Stomach smooth muscle (tissue), 2 donors: Measurements from ENCODE around the gene FAM3D.
"Not testable (repeated sequence)": the region's sequence is repeated elsewhere in the genome, so short reads cannot be mapped to it uniquely, and the experiment has no call there.

Experiments used
- H3K27ac ChIP-seq: one replicate; pipeline ENCODE4 v1.7.0; 2013; ENCODE audit warnings: mild to moderate bottlenecking, low read length, inconsistent platforms
- H3K27me3 ChIP-seq, 2 donors: one replicate each; pipeline ENCODE4 v1.7.0; 2013; ENCODE audit warnings: low read length in 2 of 2; ENCODE audit not compliant: insufficient read depth in 2 of 2, control insufficient read depth in 1 of 2
- H3K36me3 ChIP-seq, 2 donors: one replicate each; pipeline ENCODE4 v1.7.0; 2013; ENCODE audit warnings: low read length in 2 of 2; ENCODE audit not compliant: control insufficient read depth in 2 of 2, insufficient read depth in 2 of 2
- H3K4me1 ChIP-seq: one replicate; pipeline ENCODE4 v1.7.0; 2013; ENCODE audit warnings: low read length; ENCODE audit not compliant: control insufficient read depth, insufficient read depth
- H3K4me3 ChIP-seq, 2 donors: one replicate each; pipeline ENCODE4 v1.7.0; 2013; ENCODE audit warnings: low read length in 2 of 2
- H3K9ac ChIP-seq, 2 donors: one replicate each; pipeline ENCODE4 v1.7.0; 2013; ENCODE audit warnings: low read length in 2 of 2, mild to moderate bottlenecking in 1 of 2
- H3K9me3 ChIP-seq, 2 donors: one replicate each; pipeline ENCODE4 v1.7.0; 2013; ENCODE audit warnings: low read length in 2 of 2; ENCODE audit not compliant: control insufficient read depth in 2 of 2
- donor health status: healthy.
- donor health status: Pancreatic carcinoma.

FAM3D gene

GRCh38 chr3:58683466-58683865 lies 16.9 kb upstream of the FAM3D start:
- Histone ChIP-seq H3K27ac (no peak overlapping the region), H3K9ac (no peak overlapping the region), H3K4me3 (no peak overlapping the region), H3K9me3 (no peaks in the 10 kb centered on the region), H3K36me3 (no peaks in the 10 kb centered on the region), H3K4me1 (no peaks in the 10 kb centered on the region), H3K27me3 (peaks cover 0 to 2% of the 10 kb centered on the region in 2 donors)

GRCh38 chr3:58683001-58683458 lies 16.5 kb upstream of the FAM3D start:
- Histone ChIP-seq H3K27ac (no peak overlapping the region), H3K4me1 (no peaks in the 10 kb centered on the region), H3K9me3 (no peaks in the 10 kb centered on the region), H3K4me3 (no peak overlapping the region), H3K36me3 (no peaks in the 10 kb centered on the region), H3K27me3 (peaks cover 0 to 2% of the 10 kb centered on the region in 2 donors), H3K9ac (no peak overlapping the region)

- H3K9me3 ChIP-seq = no peaks in the 10 kb centered on the region
- H3K27me3 ChIP-seq = peaks cover 0 to 2% of the 10 kb centered on the region in 2 donors
- no peak overlapping the region for H3K9ac ChIP-seq
- no peak overlapping the region for H3K27ac ChIP-seq
- H3K36me3 ChIP-seq = no peaks in the 10 kb centered on the region
- H3K4me1 ChIP-seq = no peaks in the 10 kb centered on the region
- no peak overlapping the region for H3K4me3 ChIP-seq
These were observed 15.3 kb upstream of the FAM3D start for GRCh38 chr3:58681863-58682262.

GRCh38 chr3:58680879-58681525 lies 14.4 kb upstream of the FAM3D start:
- Histone ChIP-seq H3K9ac (no peak overlapping the region), H3K27ac (no peak overlapping the region), H3K36me3 (no peaks in the 10 kb centered on the region), H3K9me3 (no peaks in the 10 kb centered on the region), H3K4me3 (no peak overlapping the region), H3K27me3 (peaks cover 0 to 2% of the 10 kb centered on the region in 2 donors), H3K4me1 (no peaks in the 10 kb centered on the region)

- H3K4me1 ChIP-seq = no peaks in the 10 kb centered on the region
- H3K9ac ChIP-seq = no peak overlapping the region
- no peaks in the 10 kb centered on the region for H3K36me3 ChIP-seq
- no peak overlapping the region for H3K27ac ChIP-seq
- no peaks in the 10 kb centered on the region for H3K9me3 ChIP-seq
- H3K27me3 ChIP-seq = peaks cover 0 to 2% of the 10 kb centered on the region in 2 donors
- no peak overlapping the region for H3K4me3 ChIP-seq
These were observed 13.5 kb upstream of the FAM3D start for GRCh38 chr3:58679974-58680666.

- Histone ChIP-seq H3K27ac (no peak overlapping the region), H3K9me3 (no peaks in the 10 kb centered on the region), H3K4me1 (no peaks in the 10 kb centered on the region)
These were observed 12.9 kb upstream of the FAM3D start for GRCh38 chr3:58679446-58679845.

GRCh38 chr3:58678177-58678970 lies 11.8 kb upstream of the FAM3D start:
- not testable (repeated sequence) for H3K9me3 ChIP-seq, H3K27ac ChIP-seq, H3K36me3 ChIP-seq, H3K4me3 ChIP-seq, H3K4me1 ChIP-seq, H3K9ac ChIP-seq, H3K27me3 ChIP-seq

More at GRCh38 chr3:58679446-58679845, 12.9 kb upstream of the FAM3D start:
- Histone ChIP-seq H3K9ac (no peak overlapping the region), H3K36me3 (no peaks in the 10 kb centered on the region), H3K27me3 (peaks cover 0 to 2% of the 10 kb centered on the region in 2 donors), H3K4me3 (no peak overlapping the region)

GRCh38 chr3:58672880-58673279 lies 6.3 kb upstream of the FAM3D start:
- Histone ChIP-seq H3K9ac (no peak overlapping the region), H3K4me1 (no peaks in the 10 kb centered on the region)

GRCh38 chr3:58672451-58672850 lies 5.9 kb upstream of the FAM3D start:
- H3K4me3 ChIP-seq = no peak overlapping the region
- no peak overlapping the region for H3K27ac ChIP-seq
- H3K9ac ChIP-seq = no peak overlapping the region
- peaks cover 0 to 2% of the 10 kb centered on the region in 2 donors for H3K27me3 ChIP-seq
- no peaks in the 10 kb centered on the region for H3K36me3 ChIP-seq
- no peaks in the 10 kb centered on the region for H3K4me1 ChIP-seq
- H3K9me3 ChIP-seq = peaks cover 0 to 3% of the 10 kb centered on the region in 2 donors

More at GRCh38 chr3:58672880-58673279, 6.3 kb upstream of the FAM3D start:
- no peaks in the 10 kb centered on the region for H3K36me3 ChIP-seq
- no peak overlapping the region for H3K4me3 ChIP-seq
- H3K27ac ChIP-seq = no peak overlapping the region
- peaks cover 0 to 3% of the 10 kb centered on the region in 2 donors for H3K9me3 ChIP-seq
- H3K27me3 ChIP-seq = no peaks in the 10 kb centered on the region

GRCh38 chr3:58670506-58671135 lies 4.0 kb upstream of the FAM3D start:
- Histone ChIP-seq H3K27ac (no peak overlapping the region), H3K9me3 (peaks cover 0 to 3% of the 10 kb centered on the region in 2 donors), H3K9ac (no peak overlapping the region), H3K36me3 (no peaks in the 10 kb centered on the region), H3K4me1 (no peaks in the 10 kb centered on the region), H3K27me3 (peaks cover 0 to 3% of the 10 kb centered on the region in 2 donors), H3K4me3 (no peak overlapping the region)
